GM15510 (cell line): ENCODE data around the gene ACE2.

Experiments used
- POLR2A ChIP-seq: IDR thresholded peaks from 3 replicates; pipeline ENCODE4 v1.6.1; 2011; ENCODE audit warnings: borderline replicate concordance; ENCODE audit not compliant: insufficient read length; ENCODE audit errors: extremely low read depth

Gene ACE2

DNA sequence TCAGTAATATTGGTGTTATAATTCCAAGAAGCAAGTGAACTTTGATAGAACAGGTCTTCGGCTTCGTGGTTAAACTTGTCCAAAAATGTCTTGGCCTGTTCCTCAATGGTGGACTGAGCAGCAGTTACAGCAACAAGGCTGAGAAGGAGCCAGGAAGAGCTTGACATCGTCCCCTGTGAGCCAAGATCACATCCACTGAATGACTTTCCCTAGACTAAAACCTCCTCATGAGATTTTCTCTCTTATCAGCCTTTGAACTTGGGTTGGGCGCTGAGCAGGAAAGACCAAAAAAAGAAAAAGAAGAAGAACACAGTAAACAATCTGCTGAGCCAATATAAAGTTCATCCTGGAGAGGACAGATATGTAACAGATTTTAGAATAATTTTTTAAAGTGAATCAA is at the start of gene ACE2:
Gene ACE2 (minus strand): TSS at position 216 of the 400 bp plus-strand sequence. CDS start 49 bp downstream, at position 167.
- no peak for TF ChIP-seq POLR2A

- TF ChIP-seq POLR2A: no peak
Observed at GRCh38 chrX:15646543-15646942, 45.8 kb upstream of the ACE2 start.

GRCh38 chrX:15646031-15646430 is 45.3 kb upstream of the ACE2 start:
- TF ChIP-seq POLR2A: no peak

DNA sequence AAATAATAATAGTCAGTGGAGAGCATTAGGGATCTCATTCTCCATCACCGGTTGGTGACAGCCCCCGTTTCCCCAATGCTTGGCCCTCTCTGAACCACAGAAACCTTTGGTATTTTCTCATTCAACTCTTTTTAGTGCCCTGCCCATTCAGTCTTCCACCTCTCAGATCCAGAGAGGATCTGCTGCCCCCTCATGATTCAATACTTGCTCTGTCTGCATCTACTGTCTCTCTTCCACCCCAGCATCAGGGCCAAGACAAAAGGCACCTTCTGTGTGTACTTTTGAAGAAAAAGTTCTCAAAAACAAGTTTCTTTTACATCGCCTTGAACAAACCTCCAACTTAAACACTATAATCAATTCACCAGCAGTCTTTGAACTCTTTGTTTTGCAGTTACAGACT is 44.5 kb upstream of the ACE2 start:
- no peak for TF ChIP-seq POLR2A

DNA sequence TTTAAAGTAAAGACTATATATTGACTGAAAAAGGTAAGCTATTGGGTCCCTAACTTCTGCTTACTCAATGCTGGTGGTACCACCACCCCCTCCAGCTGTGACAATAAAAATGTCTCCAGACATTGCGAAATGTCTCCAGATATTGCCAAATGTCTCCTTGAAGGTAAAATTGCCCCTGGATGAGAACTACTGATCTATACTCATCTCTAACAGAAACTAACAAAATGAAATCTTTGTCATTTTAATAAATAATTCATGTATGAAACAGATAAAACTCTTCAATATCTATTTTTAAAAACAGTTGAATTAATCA is 43.8 kb upstream of the ACE2 start:
- TF ChIP-seq POLR2A: no peak

- no peak for TF ChIP-seq POLR2A
Observed at GRCh38 chrX:15643786-15644559, 43.2 kb upstream of the ACE2 start.

DNA sequence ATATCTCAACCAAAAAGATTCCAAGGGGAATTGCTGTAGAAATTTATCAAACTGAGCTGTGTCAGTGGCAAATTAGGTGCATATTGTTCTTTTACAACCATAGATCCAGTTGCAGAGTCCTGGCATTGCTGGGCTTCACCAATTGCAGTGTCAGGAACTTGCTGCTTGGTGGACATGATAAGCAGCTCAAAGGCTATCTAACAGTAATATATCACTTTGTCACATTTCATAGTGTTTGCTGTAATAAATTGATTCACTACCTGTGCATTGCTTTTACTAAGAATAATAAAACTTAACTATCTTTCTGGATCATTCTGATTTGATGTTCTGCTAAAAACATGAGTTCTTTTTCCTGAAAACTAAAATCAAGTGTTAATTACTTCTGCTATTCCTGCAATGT is 30.9 kb upstream of the ACE2 start:
- no peak for TF ChIP-seq POLR2A

GRCh38 chrX:15623054-15623453 is 22.3 kb upstream of the ACE2 start:
- no peak for TF ChIP-seq POLR2A

DNA sequence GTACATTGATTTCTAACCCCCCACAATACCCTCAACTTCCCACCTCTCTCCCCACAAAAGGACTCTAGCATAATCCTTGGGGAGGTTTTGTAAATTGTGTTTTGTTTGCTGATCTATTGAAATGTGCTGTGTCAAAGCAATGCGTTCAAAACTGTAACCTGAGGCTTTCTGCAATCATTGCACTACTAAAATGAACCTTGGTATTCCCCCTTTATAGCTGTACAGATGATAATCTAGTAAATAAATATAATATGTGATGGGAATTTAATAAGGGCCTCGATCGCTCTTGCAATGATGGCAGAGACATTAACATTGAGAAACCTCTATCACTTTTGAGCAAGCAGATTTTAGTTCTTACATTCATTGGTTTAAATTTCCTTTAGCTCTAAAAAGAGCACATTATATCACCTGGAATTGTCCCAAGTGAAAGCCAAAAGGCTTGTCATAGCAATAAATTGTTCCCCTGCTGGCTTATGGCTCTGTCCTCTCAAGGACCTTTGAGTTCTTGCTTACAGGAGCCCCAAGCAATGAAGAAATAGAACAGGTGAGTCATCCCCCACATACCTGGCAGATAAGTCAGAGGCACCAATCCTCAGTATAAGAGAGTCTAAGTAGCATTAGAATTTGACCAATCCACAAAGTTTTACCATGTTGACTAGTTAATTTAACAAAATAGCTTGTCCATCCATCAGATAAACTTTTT is 18.4 kb upstream of the ACE2 start:
- no peak for TF ChIP-seq POLR2A

GRCh38 chrX:15617111-15617510 is 16.4 kb upstream of the ACE2 start:
- TF ChIP-seq POLR2A: no peak

DNA sequence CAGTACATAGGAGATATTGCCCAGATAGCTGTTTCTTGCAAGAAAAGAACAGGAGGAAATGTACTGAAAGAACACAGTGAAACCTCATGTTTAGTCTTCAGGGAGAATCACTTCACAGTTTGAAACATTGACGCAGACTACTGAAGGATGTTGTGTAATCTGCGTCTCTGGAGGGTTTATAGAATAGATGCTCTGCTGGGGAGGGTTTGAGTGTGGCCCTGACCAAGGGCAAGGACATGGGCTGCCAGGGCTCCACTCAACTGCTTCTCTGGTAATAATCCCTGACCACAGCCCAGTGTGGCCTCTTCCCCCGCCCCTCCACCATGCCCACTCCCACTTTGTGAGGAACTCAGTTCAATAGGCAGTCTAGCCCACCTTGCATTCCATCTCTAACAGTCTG is 15.8 kb upstream of the ACE2 start:
- TF ChIP-seq POLR2A: no peak

DNA sequence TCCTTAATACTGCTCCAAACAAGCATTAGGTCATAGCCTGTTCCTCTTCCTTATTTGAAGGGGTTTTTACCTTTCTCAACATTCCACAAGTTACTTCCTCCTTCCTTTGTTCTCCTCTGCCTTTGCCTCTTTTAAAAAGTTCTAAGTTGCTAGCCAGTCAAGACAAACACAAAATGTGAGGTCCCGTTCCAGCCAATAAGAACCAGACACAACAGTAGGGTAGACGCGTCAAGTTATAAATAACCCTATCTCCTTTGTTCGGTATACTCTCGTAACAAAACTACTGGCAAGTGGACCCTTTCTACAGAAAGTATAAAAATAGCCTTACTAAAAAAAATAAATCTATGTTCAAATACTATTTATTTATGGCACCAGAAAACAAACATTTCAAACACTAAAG is 6.3 kb upstream of the ACE2 start:
- no peak for TF ChIP-seq POLR2A

DNA sequence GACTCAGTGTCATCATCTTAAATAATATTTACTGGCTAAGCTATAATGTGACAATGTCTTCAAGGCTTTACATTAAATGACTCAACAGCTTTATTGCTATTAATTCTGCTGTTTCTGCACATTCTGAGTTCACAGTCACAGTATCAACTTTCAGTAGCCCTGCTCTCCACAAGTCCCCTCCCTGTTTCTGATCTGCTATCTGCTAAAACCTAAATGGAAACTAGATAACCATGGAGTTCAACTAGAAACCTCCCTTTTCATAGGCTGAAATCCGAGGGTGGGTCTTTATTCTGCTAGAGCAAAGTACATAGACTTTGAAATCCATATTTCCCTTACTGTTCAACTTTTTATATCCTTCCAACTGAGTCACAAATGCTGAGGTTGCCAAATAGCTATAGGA is 5.4 kb upstream of the ACE2 start:
- TF ChIP-seq POLR2A: no peak

DNA sequence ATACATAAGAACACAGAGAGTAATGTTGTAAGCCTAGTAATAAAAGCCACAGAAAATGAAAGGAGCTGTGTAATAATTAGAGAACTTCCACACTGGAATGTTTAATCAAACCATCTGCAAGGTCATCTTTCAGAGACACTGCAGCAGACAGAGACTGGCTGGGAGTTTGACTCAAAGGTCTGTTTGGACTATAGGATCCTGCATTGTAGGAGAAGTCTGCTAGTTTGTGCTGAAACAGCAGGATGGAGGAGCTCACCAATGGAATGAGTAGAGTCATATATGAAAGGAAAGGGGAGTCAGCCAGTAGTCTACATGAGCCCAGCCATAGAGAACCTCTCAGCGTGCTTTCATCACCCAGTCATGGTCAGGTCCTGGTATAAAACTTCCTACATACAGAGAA is 4.5 kb upstream of the ACE2 start:
- no peak for TF ChIP-seq POLR2A

DNA sequence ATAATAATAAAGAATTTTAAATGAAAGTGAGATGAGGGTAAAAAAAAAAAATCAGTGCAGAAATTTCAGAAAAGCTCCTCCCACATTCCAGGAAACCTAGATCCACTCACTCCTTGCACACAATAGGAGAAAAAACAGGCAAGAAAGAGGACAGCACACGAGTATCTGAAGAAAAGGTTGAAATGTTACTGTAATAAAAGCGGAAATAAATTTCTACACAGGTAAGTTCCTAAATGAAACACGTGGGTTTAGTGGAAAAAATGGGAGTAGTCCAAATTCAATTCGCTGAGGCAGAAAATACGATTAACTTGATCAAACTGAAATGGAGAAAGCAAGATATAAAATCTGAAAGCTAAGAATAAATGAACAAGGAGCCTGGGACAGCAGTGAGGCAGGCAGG is 2.0 kb upstream of the ACE2 start:
- no peak for TF ChIP-seq POLR2A

DNA sequence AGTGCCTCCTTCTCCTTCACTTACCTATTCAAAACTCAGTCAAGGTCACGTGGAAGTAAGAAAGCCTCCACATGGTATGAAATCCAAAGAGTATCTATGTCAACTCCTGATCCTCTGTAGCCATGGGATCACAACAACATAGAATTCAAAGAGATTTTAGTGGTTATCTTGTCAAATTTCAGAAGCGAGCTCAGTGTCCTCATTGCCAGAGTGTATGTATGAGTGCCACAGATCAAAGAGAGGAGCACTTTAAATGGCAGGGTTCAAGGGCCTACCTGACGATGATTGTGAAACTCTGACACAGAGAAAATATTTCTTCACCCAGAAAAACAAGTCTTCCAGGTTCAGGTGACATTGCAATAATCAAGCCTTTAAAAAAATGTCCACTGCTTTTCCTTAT is 1.2 kb upstream of the ACE2 start:
- TF ChIP-seq POLR2A: no peak
